ENCODE data around the gene SPHK2. TPM values are rescaled to one million over a fixed set of nuclear protein-coding genes. Genes with fewer than 3 reads are reported as not detected.
"Not testable (repeated sequence)": the region's sequence is repeated elsewhere in the genome, so short reads cannot be mapped to it uniquely, and the experiment has no call there.

Gene SPHK2
- total and polyA plus RNA-seq, 11 donors: 5.6 to 13.1 (median 9.5) TPM

- Histone ChIP-seq H3K4me1 (peaks cover 0 to 12% (median 7%) of the 10 kb centered on the region in 12 donors), H3K36me3 (no peaks in the 10 kb centered on the region), H3K27ac (peak overlapping the region in 2 of 12 donors; percentile 2 to 46), H3K4me3 (no peak overlapping the region), H3K9me3 (no peaks in the 10 kb centered on the region), H3K27me3 (no peaks in the 10 kb centered on the region)
- TF ChIP-seq POLR2A (IDR thresholded peaks at IDR 0.05) (no peak), CTCF (IDR thresholded peaks at IDR 0.05) (peak; percentile 76 to 94 (median 87))
- intact Hi-C loops (cut with DNase I): loop anchor here (1.0 to 10.0 kb wide), 12 partner anchors 29 to 170 kb away; partner anchors contain the start of genes HSD17B14 (in 4 of the 10) and CA11 (in 2 of the 10)
- DNase-seq: peak; percentile 79 to 87 (median 84)
- peak; percentile 58 to 89 (median 80) for ATAC-seq
- WGBS, 4 donors: 35 to 56% (median 39%) methylated on average over 18 to 28 of the region's 28 CpGs
Observed at GRCh38 chr19:48674921-48675824, 55.9 kb downstream of the SPHK2 start.

GRCh38 chr19:48676487-48676886 is 57.2 kb downstream of the SPHK2 start:
- Histone ChIP-seq H3K4me1 (peaks cover 0 to 12% (median 7%) of the 10 kb centered on the region in 12 donors), H3K4me3 (no peak overlapping the region), H3K27ac (no peak overlapping the region), H3K36me3 (no peaks in the 10 kb centered on the region), H3K27me3 (no peaks in the 10 kb centered on the region), H3K9me3 (no peaks in the 10 kb centered on the region)
- no peak for TF ChIP-seq CTCF (IDR thresholded peaks at IDR 0.05)
- no peak for TF ChIP-seq POLR2A (IDR thresholded peaks at IDR 0.05)
- no peak for ATAC-seq
- intact Hi-C loops (cut with DNase I): loop anchor here (5.0 to 10.0 kb wide), 10 partner anchors 36 to 168 kb away; partner anchors contain the start of gene HSD17B14 (in 4 of the 10)
- 91 to 94% (median 94%) methylated on average over 16 to 17 of the region's 17 CpGs for WGBS, 4 donors
- no peak for DNase-seq

GRCh38 chr19:48676887-48677286 is 57.6 kb downstream of the SPHK2 start:
- Histone ChIP-seq H3K4me3 (no peak overlapping the region), H3K4me1 (peaks cover 0 to 12% (median 7%) of the 10 kb centered on the region in 12 donors), H3K27ac (no peak overlapping the region), H3K27me3 (no peaks in the 10 kb centered on the region), H3K36me3 (no peaks in the 10 kb centered on the region), H3K9me3 (no peaks in the 10 kb centered on the region)
- DNase-seq: no peak
- TF ChIP-seq CTCF (IDR thresholded peaks at IDR 0.05) (no peak), POLR2A (IDR thresholded peaks at IDR 0.05) (no peak)
- WGBS, 4 donors: 92 to 96% (median 95%) methylated on average over 13 of the region's 13 CpGs
- no peak for ATAC-seq
- intact Hi-C loops (cut with DNase I): loop anchor here (5.0 to 10.0 kb wide), 10 partner anchors 35 to 168 kb away; partner anchors contain the start of gene HSD17B14 (in 4 of the 10)

GRCh38 chr19:48678201-48678600 is 58.9 kb downstream of the SPHK2 start:
- no peak overlapping the region for H3K27ac ChIP-seq
- ATAC-seq (peak in 2 of 4 donors; percentile 12 to 25), DNase-seq (no peak)
- no peak for TF ChIP-seq POLR2A (IDR thresholded peaks at IDR 0.05)
- no peak for TF ChIP-seq CTCF (IDR thresholded peaks at IDR 0.05)
- H3K4me3 ChIP-seq: no peak overlapping the region
- H3K4me1 ChIP-seq: peaks cover 0 to 12% (median 7%) of the 10 kb centered on the region in 12 donors
- H3K36me3 ChIP-seq: no peaks in the 10 kb centered on the region
- intact Hi-C loops (cut with DNase I): loop anchor here (5.0 to 10.0 kb wide), 10 partner anchors 34 to 167 kb away; partner anchors contain the start of gene HSD17B14 (in 4 of the 10)
- no peaks in the 10 kb centered on the region for H3K27me3 ChIP-seq
- 65 to 76% (median 69%) methylated on average over 4 of the region's 4 CpGs for WGBS, 4 donors
- H3K9me3 ChIP-seq: no peaks in the 10 kb centered on the region

GRCh38 chr19:48680006-48680405 is 60.7 kb downstream of the SPHK2 start:
- H3K36me3 ChIP-seq: not testable (repeated sequence)

More at GRCh38 chr19:48680006-48680405, 60.7 kb downstream of the SPHK2 start:
- DNase-seq; H3K4me1 ChIP-seq; H3K27me3 ChIP-seq; H3K27ac ChIP-seq; ATAC-seq; H3K4me3 ChIP-seq; H3K9me3 ChIP-seq; intact Hi-C loops (cut with DNase I): not testable (repeated sequence)
- WGBS, 4 donors: 94 to 97% (median 96%) methylated on average over 15 to 18 of the region's 19 CpGs
